Measurements from ENCODE around the gene LETMD1. TPM values are rescaled to one million over a fixed set of nuclear protein-coding genes. Genes with fewer than 3 reads are reported as not detected.
A peak's percentile ranks its signal among the peaks of the same experiment; 100 is the strongest.

The LETMD1 gene
- total and polyA plus RNA-seq, 9 of the 15 experiments (the other 6 are each of a cell fraction or from before 2014, with no cell fraction given) = 58.7 to 163 (median 75.4) TPM

- TF ChIP-seq ZNF407 (IDR thresholded peaks at IDR 0.05; ENCODE audit: low read depth) = peak; percentile 46; the same call in 1 of the 2 replicates
- no peak for TF ChIP-seq RBM17 (IDR thresholded peaks at IDR 0.05; ENCODE audit: borderline replicate concordance, low read depth, low read length)
- TF ChIP-seq HIVEP1 (CRISPR knock-in tag; IDR thresholded peaks at IDR 0.05) = no peak
- TF ChIP-seq ZNF655 (CRISPR knock-in tag; IDR thresholded peaks at IDR 0.05) = no peak
- TF ChIP-seq NFYB (IDR thresholded peaks at IDR 0.05; ENCODE audit: extremely low read depth, insufficient read length) = no peak
- TF ChIP-seq TSHZ1 (CRISPR knock-in tag; IDR thresholded peaks at IDR 0.05) = no peak
- no peak for TF ChIP-seq SETDB1 (IDR thresholded peaks at IDR 0.05; ENCODE audit: low read length)
- no peak for TF ChIP-seq RBM34 (IDR thresholded peaks at IDR 0.05; ENCODE audit: borderline replicate concordance, insufficient read depth, low read length)
- TF ChIP-seq SMARCA4 (IDR thresholded peaks at IDR 0.05) = no peak; the same call in 1 of the 2 replicates
- TF ChIP-seq HNRNPH1 (optimal IDR thresholded peaks at IDR 0.05; ENCODE audit: low read depth, low read length) = no peak
- TF ChIP-seq GTF3C2 (IDR thresholded peaks at IDR 0.05; ENCODE audit: borderline replicate concordance, extremely low read depth, insufficient read length) = no peak
Observed at GRCh38 chr12:51082561-51083125, 34.5 kb downstream of the LETMD1 start (continued).

All from K562 (cell line).